ENCODE measurements around the gene FOXP4.

FOXP4 gene

DNA sequence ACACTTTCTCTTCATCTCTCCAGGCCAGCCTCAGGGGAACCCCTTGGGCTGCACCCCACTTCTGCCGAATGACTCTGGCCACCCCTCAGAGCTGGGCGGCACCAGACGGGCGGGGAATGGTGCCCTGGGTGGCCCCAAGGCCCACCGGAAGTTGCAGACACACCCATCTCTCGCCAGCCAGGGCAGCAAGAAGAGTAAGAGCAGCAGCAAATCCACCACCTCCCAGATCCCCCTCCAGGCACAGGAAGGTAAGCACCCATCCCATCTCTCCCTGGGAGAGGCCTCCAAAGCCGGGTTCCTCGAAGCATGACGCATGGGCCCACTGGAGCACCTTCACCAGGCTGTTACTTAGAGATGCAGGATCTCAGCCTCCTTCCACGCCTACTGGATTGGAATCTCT, 103.4 kb downstream of the FOXP4 start:
- no peak for FAIRE-seq

- no peak for FAIRE-seq
Observed at GRCh38 chr6:41650120-41650519, 103.9 kb downstream of the FOXP4 start.

GRCh38 chr6:41651246-41651961, 105.2 kb downstream of the FOXP4 start:
- no peak for FAIRE-seq
